ENCODE results near the gene MKNK1.
A peak's percentile ranks its signal among the peaks of the same experiment; 100 is the strongest.

Gene MKNK1

GRCh38 chr1:46596036-46596435 is 8.0 kb downstream of the MKNK1 start:
- Histone ChIP-seq H3K36me3 (ENCODE audit: control insufficient read depth in 1 of 2, insufficient read depth in 2 of 2, low read length in 2 of 2) (peaks cover 13 to 30% of the 10 kb centered on the region in 2 donors), H3K9ac (ENCODE audit: low read depth in 1 of 2, low read length in 2 of 2) (no peak overlapping the region), H3K9me3 (ENCODE audit: control insufficient read depth in 1 of 2, low read length in 2 of 2) (no peaks in the 10 kb centered on the region), H3K4me3 (ENCODE audit: low read depth in 1 of 2, low read length in 2 of 2) (no peak overlapping the region), H3K27ac (ENCODE audit: low read depth, low read length) (no peak overlapping the region), H3K27me3 (ENCODE audit: control insufficient read depth in 1 of 2, insufficient read depth in 2 of 2, low read length in 2 of 2) (no peaks in the 10 kb centered on the region), H3K4me1 (ENCODE audit: control insufficient read depth in 1 of 2, insufficient read depth in 2 of 2, low read length in 2 of 2) (peaks cover 0 to 11% of the 10 kb centered on the region in 2 donors)

GRCh38 chr1:46595127-46595526 is 8.9 kb downstream of the MKNK1 start:
- no peaks in the 10 kb centered on the region for H3K27me3 ChIP-seq (ENCODE audit: control insufficient read depth in 1 of 2, insufficient read depth in 2 of 2, low read length in 2 of 2)
- peak overlapping the region in 1 of 2 donors; percentile 14 for H3K4me3 ChIP-seq (ENCODE audit: low read depth in 1 of 2, low read length in 2 of 2)
- no peak overlapping the region for H3K9ac ChIP-seq (ENCODE audit: low read depth in 1 of 2, low read length in 2 of 2)
- no peaks in the 10 kb centered on the region for H3K9me3 ChIP-seq (ENCODE audit: control insufficient read depth in 1 of 2, low read length in 2 of 2)
- peaks cover 0 to 10% of the 10 kb centered on the region in 2 donors for H3K4me1 ChIP-seq (ENCODE audit: control insufficient read depth in 1 of 2, insufficient read depth in 2 of 2, low read length in 2 of 2)
- H3K36me3 ChIP-seq (ENCODE audit: control insufficient read depth in 1 of 2, insufficient read depth in 2 of 2, low read length in 2 of 2) = peaks cover 19 to 38% of the 10 kb centered on the region in 2 donors
- H3K27ac ChIP-seq (ENCODE audit: low read depth, low read length) = no peak overlapping the region

- H3K27ac ChIP-seq (ENCODE audit: low read depth, low read length) = no peak overlapping the region
- no peak overlapping the region for H3K4me3 ChIP-seq (ENCODE audit: low read depth in 1 of 2, low read length in 2 of 2)
- no peaks in the 10 kb centered on the region for H3K9me3 ChIP-seq (ENCODE audit: control insufficient read depth in 1 of 2, low read length in 2 of 2)
Observed at GRCh38 chr1:46594063-46594462, 10.0 kb downstream of the MKNK1 start.

GRCh38 chr1:46592823-46593222 is 11.2 kb downstream of the MKNK1 start:
- Histone ChIP-seq H3K4me3 (ENCODE audit: low read depth in 1 of 2, low read length in 2 of 2) (no peak overlapping the region), H3K9ac (ENCODE audit: low read depth in 1 of 2, low read length in 2 of 2) (no peak overlapping the region), H3K4me1 (ENCODE audit: control insufficient read depth in 1 of 2, insufficient read depth in 2 of 2, low read length in 2 of 2) (peaks cover 0 to 4% of the 10 kb centered on the region in 2 donors), H3K27ac (ENCODE audit: low read depth, low read length) (no peak overlapping the region), H3K36me3 (ENCODE audit: control insufficient read depth in 1 of 2, insufficient read depth in 2 of 2, low read length in 2 of 2) (peaks cover 26 to 49% of the 10 kb centered on the region in 2 donors), H3K27me3 (ENCODE audit: control insufficient read depth in 1 of 2, insufficient read depth in 2 of 2, low read length in 2 of 2) (no peaks in the 10 kb centered on the region), H3K9me3 (ENCODE audit: control insufficient read depth in 1 of 2, low read length in 2 of 2) (no peaks in the 10 kb centered on the region)

More at GRCh38 chr1:46594063-46594462, 10.0 kb downstream of the MKNK1 start:
- no peak overlapping the region for H3K9ac ChIP-seq (ENCODE audit: low read depth in 1 of 2, low read length in 2 of 2)
- H3K27me3 ChIP-seq (ENCODE audit: control insufficient read depth in 1 of 2, insufficient read depth in 2 of 2, low read length in 2 of 2) = no peaks in the 10 kb centered on the region
- peaks cover 25 to 49% of the 10 kb centered on the region in 2 donors for H3K36me3 ChIP-seq (ENCODE audit: control insufficient read depth in 1 of 2, insufficient read depth in 2 of 2, low read length in 2 of 2)
- peaks cover 0 to 4% of the 10 kb centered on the region in 2 donors for H3K4me1 ChIP-seq (ENCODE audit: control insufficient read depth in 1 of 2, insufficient read depth in 2 of 2, low read length in 2 of 2)

GRCh38 chr1:46589529-46589928 is 14.5 kb downstream of the MKNK1 start:
- Histone ChIP-seq H3K9me3 (ENCODE audit: control insufficient read depth in 1 of 2, low read length in 2 of 2) (no peaks in the 10 kb centered on the region), H3K4me1 (ENCODE audit: control insufficient read depth in 1 of 2, insufficient read depth in 2 of 2, low read length in 2 of 2) (no peaks in the 10 kb centered on the region), H3K36me3 (ENCODE audit: control insufficient read depth in 1 of 2, insufficient read depth in 2 of 2, low read length in 2 of 2) (peaks cover 28 to 71% of the 10 kb centered on the region in 2 donors), H3K4me3 (ENCODE audit: low read depth in 1 of 2, low read length in 2 of 2) (no peak overlapping the region), H3K9ac (ENCODE audit: low read depth in 1 of 2, low read length in 2 of 2) (no peak overlapping the region), H3K27me3 (ENCODE audit: control insufficient read depth in 1 of 2, insufficient read depth in 2 of 2, low read length in 2 of 2) (no peaks in the 10 kb centered on the region), H3K27ac (ENCODE audit: low read depth, low read length) (no peak overlapping the region)

- Histone ChIP-seq H3K4me3 (ENCODE audit: low read depth in 1 of 2, low read length in 2 of 2) (no peak overlapping the region), H3K9me3 (ENCODE audit: control insufficient read depth in 1 of 2, low read length in 2 of 2) (no peaks in the 10 kb centered on the region), H3K27me3 (ENCODE audit: control insufficient read depth in 1 of 2, insufficient read depth in 2 of 2, low read length in 2 of 2) (no peaks in the 10 kb centered on the region), H3K9ac (ENCODE audit: low read depth in 1 of 2, low read length in 2 of 2) (no peak overlapping the region), H3K4me1 (ENCODE audit: control insufficient read depth in 1 of 2, insufficient read depth in 2 of 2, low read length in 2 of 2) (peaks cover 5% of the 10 kb centered on the region in 2 donors), H3K27ac (ENCODE audit: low read depth, low read length) (no peak overlapping the region), H3K36me3 (ENCODE audit: control insufficient read depth in 1 of 2, insufficient read depth in 2 of 2, low read length in 2 of 2) (peaks cover 27 to 74% of the 10 kb centered on the region in 2 donors)
Observed at GRCh38 chr1:46587069-46587468, 17.0 kb downstream of the MKNK1 start.

- Histone ChIP-seq H3K27me3 (ENCODE audit: control insufficient read depth in 1 of 2, insufficient read depth in 2 of 2, low read length in 2 of 2) (no peaks in the 10 kb centered on the region), H3K9me3 (ENCODE audit: control insufficient read depth in 1 of 2, low read length in 2 of 2) (no peaks in the 10 kb centered on the region), H3K9ac (ENCODE audit: low read depth in 1 of 2, low read length in 2 of 2) (no peak overlapping the region), H3K36me3 (ENCODE audit: control insufficient read depth in 1 of 2, insufficient read depth in 2 of 2, low read length in 2 of 2) (peaks cover 27 to 71% of the 10 kb centered on the region in 2 donors), H3K4me3 (ENCODE audit: low read depth in 1 of 2, low read length in 2 of 2) (no peak overlapping the region), H3K27ac (ENCODE audit: low read depth, low read length) (no peak overlapping the region), H3K4me1 (ENCODE audit: control insufficient read depth in 1 of 2, insufficient read depth in 2 of 2, low read length in 2 of 2) (peaks cover 5 to 9% of the 10 kb centered on the region in 2 donors)
Observed at GRCh38 chr1:46585312-46585938, 18.6 kb downstream of the MKNK1 start.

GRCh38 chr1:46583494-46583893 is 20.6 kb downstream of the MKNK1 start:
- H3K4me3 ChIP-seq (ENCODE audit: low read depth in 1 of 2, low read length in 2 of 2) = no peak overlapping the region
- H3K27me3 ChIP-seq (ENCODE audit: control insufficient read depth in 1 of 2, insufficient read depth in 2 of 2, low read length in 2 of 2) = no peaks in the 10 kb centered on the region
- H3K4me1 ChIP-seq (ENCODE audit: control insufficient read depth in 1 of 2, insufficient read depth in 2 of 2, low read length in 2 of 2) = peaks cover 5 to 9% of the 10 kb centered on the region in 2 donors
- no peaks in the 10 kb centered on the region for H3K9me3 ChIP-seq (ENCODE audit: control insufficient read depth in 1 of 2, low read length in 2 of 2)
- no peak overlapping the region for H3K27ac ChIP-seq (ENCODE audit: low read depth, low read length)
- peaks cover 23 to 75% of the 10 kb centered on the region in 2 donors for H3K36me3 ChIP-seq (ENCODE audit: control insufficient read depth in 1 of 2, insufficient read depth in 2 of 2, low read length in 2 of 2)
- H3K9ac ChIP-seq (ENCODE audit: low read depth in 1 of 2, low read length in 2 of 2) = no peak overlapping the region

- Histone ChIP-seq H3K4me1 (ENCODE audit: control insufficient read depth in 1 of 2, insufficient read depth in 2 of 2, low read length in 2 of 2) (peaks cover 5 to 9% of the 10 kb centered on the region in 2 donors), H3K4me3 (ENCODE audit: low read depth in 1 of 2, low read length in 2 of 2) (no peak overlapping the region), H3K36me3 (ENCODE audit: control insufficient read depth in 1 of 2, insufficient read depth in 2 of 2, low read length in 2 of 2) (peaks cover 24 to 81% of the 10 kb centered on the region in 2 donors), H3K27ac (ENCODE audit: low read depth, low read length) (no peak overlapping the region), H3K27me3 (ENCODE audit: control insufficient read depth in 1 of 2, insufficient read depth in 2 of 2, low read length in 2 of 2) (no peaks in the 10 kb centered on the region), H3K9ac (ENCODE audit: low read depth in 1 of 2, low read length in 2 of 2) (no peak overlapping the region), H3K9me3 (ENCODE audit: control insufficient read depth in 1 of 2, low read length in 2 of 2) (no peaks in the 10 kb centered on the region)
Observed at GRCh38 chr1:46582972-46583371, 21.1 kb downstream of the MKNK1 start.

- H3K27ac ChIP-seq (ENCODE audit: low read depth, low read length) = no peak overlapping the region
- no peaks in the 10 kb centered on the region for H3K27me3 ChIP-seq (ENCODE audit: control insufficient read depth in 1 of 2, insufficient read depth in 2 of 2, low read length in 2 of 2)
- peaks cover 5 to 9% of the 10 kb centered on the region in 2 donors for H3K4me1 ChIP-seq (ENCODE audit: control insufficient read depth in 1 of 2, insufficient read depth in 2 of 2, low read length in 2 of 2)
- no peak overlapping the region for H3K4me3 ChIP-seq (ENCODE audit: low read depth in 1 of 2, low read length in 2 of 2)
- no peak overlapping the region for H3K9ac ChIP-seq (ENCODE audit: low read depth in 1 of 2, low read length in 2 of 2)
- peaks cover 27 to 85% of the 10 kb centered on the region in 2 donors for H3K36me3 ChIP-seq (ENCODE audit: control insufficient read depth in 1 of 2, insufficient read depth in 2 of 2, low read length in 2 of 2)
- no peaks in the 10 kb centered on the region for H3K9me3 ChIP-seq (ENCODE audit: control insufficient read depth in 1 of 2, low read length in 2 of 2)
Observed at GRCh38 chr1:46581681-46582455, 22.2 kb downstream of the MKNK1 start.
